ENCODE data around the gene PPP1R1C.
A peak's percentile ranks its signal among the peaks of the same experiment; 100 is the strongest.

The PPP1R1C gene

GRCh38 chr2:182101263-182101662 lies 115.6 kb downstream of the PPP1R1C start:
- peak; percentile 30 for TF ChIP-seq CTCF (IDR thresholded peaks at IDR 0.05; ENCODE audit: insufficient read depth, low read depth, low read length, missing control alignments)
- no peak overlapping the region for H3K4me3 ChIP-seq (ENCODE audit: low read length)
- DNase-seq (ENCODE audit: low read depth) = peak; percentile 32

GRCh38 chr2:182103526-182103925 lies 117.9 kb downstream of the PPP1R1C start:
- TF ChIP-seq CTCF (IDR thresholded peaks at IDR 0.05; ENCODE audit: insufficient read depth, low read depth, low read length, missing control alignments) = no peak
- DNase-seq (ENCODE audit: low read depth) = no peak
- no peak overlapping the region for H3K4me3 ChIP-seq (ENCODE audit: low read length)

- no peak for TF ChIP-seq CTCF (IDR thresholded peaks at IDR 0.05; ENCODE audit: insufficient read depth, low read depth, low read length, missing control alignments)
- no peak overlapping the region for H3K4me3 ChIP-seq (ENCODE audit: low read length)
- DNase-seq (ENCODE audit: low read depth) = no peak
Measured at GRCh38 chr2:182110347-182110746, 124.7 kb downstream of the PPP1R1C start.

- no peak overlapping the region for H3K4me3 ChIP-seq (ENCODE audit: low read length)
- no peak for TF ChIP-seq CTCF (IDR thresholded peaks at IDR 0.05; ENCODE audit: insufficient read depth, low read depth, low read length, missing control alignments)
- DNase-seq (ENCODE audit: low read depth) = no peak
Measured at GRCh38 chr2:182113334-182113733, 127.7 kb downstream of the PPP1R1C start.

- no peak overlapping the region for H3K4me3 ChIP-seq (ENCODE audit: low read length)
- peak; percentile 25 for DNase-seq (ENCODE audit: low read depth)
- TF ChIP-seq CTCF (IDR thresholded peaks at IDR 0.05; ENCODE audit: insufficient read depth, low read depth, low read length, missing control alignments) = no peak
Measured at GRCh38 chr2:182115258-182115657, 129.6 kb downstream of the PPP1R1C start.

- DNase-seq (ENCODE audit: low read depth) = no peak
- no peak for TF ChIP-seq CTCF (IDR thresholded peaks at IDR 0.05; ENCODE audit: insufficient read depth, low read depth, low read length, missing control alignments)
- H3K4me3 ChIP-seq (ENCODE audit: low read length) = no peak overlapping the region
Measured at GRCh38 chr2:182116774-182117173, 131.1 kb downstream of the PPP1R1C start.

GRCh38 chr2:182117196-182117595 lies 131.5 kb downstream of the PPP1R1C start:
- H3K4me3 ChIP-seq (ENCODE audit: low read length) = no peak overlapping the region
- DNase-seq (ENCODE audit: low read depth) = no peak
- TF ChIP-seq CTCF (IDR thresholded peaks at IDR 0.05; ENCODE audit: insufficient read depth, low read depth, low read length, missing control alignments) = no peak

Measured in epithelial cell of esophagus (primary cell).